T-helper 1 cell (primary cell): ENCODE data around the gene MTHFD2L.

Experiments used
- DNase-seq, 5 donors: peaks; one replicate each; pipeline ENCODE4 v3.0.0-alpha.2; 2012 to 2020

Gene MTHFD2L

DNA sequence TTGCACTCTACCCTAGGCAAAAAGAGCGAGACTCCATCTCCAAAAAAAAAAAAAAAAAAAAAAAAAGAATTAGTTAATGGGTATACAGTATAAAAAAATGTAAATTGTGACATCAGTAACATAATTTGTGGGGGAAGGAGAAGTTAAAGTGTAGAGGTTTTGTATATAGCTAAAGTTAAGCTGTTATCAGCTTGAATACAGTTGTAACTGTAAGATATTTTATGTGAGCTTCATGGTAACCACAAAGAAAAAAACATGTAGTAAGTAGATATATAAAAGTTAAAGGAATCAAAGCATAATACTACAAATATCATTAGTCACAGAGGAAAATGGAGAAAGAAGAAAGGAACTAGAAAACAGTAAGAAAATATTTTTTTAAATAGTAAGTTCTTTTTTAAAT, 97.2 kb downstream of the MTHFD2L start:
- DNase-seq: no peak

DNA sequence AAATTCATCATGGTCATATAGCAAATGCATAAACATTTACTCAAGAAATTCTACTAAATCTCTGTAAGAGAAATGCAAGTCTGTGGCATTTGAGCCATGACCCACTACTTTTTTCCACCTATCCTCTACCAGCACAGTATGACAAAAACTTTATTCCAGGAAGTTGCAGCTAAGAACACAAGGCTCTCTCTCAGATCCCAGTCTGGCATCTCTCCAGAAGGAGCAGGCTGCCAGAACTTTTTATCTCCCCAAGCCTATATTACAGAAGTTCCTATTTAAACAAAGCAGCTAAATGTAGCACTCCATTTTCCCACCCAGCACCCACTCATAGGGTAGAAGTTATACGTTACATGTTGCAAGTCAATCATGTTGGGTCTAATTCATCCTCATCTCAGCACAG, 101.0 kb downstream of the MTHFD2L start:
- DNase-seq: no peak

DNA sequence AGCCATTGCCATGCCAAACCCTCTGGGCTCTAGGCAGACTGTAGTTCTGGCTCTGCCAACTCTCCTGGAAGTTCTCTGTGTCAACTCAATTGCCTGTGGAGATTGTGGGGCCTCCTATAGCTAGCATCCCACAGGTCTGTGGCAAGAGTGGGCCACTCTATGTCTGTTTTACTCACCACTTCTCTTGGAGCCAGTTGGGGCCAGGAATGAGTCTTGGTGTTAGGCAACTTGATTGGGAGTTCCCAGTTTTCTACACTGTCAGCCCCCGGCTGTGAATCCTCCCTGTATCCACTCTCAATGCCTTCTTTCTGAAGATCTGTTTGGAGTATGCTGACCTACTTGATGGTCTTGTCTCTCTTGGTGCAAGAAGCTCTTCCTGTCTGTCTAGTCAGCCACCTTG, 102.1 kb downstream of the MTHFD2L start:
- no peak for DNase-seq

DNA sequence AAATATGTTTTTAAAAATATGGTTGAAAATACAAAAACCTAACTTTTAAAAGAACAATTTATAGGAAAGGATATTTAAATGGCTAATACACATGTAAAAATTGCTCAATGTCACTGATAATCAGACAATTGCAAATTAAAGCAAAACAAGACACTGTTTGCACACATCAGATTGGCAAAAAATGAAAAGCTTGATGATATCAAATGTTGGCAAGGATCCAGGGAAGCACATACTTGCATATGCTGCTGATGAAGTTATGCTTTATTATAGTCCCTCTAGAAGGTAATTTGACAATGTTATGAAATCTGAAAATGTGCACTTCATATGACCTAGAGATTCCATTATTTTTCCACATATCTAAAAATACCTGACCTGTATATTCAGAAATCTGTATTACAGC, 104.6 kb downstream of the MTHFD2L start:
- DNase-seq: no peak

DNA sequence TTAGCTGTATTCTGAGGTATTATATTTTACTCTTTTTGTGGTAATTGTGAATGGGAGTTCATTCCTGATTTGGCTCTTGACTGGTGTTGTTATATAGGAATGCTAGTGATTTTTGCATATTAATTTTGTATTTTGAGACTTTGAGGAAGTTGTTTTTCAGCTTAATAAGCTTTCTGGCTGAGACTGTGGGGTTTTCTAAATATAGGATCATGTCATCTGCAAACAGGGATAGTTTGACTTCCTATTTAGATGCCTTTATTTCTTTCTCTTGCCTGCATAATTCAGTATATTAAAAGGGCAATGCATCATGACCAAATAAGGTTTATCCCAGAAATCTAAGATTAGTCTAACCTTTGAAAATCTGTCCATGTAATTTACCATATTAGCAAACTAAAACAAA, 105.6 kb downstream of the MTHFD2L start:
- no peak for DNase-seq

DNA sequence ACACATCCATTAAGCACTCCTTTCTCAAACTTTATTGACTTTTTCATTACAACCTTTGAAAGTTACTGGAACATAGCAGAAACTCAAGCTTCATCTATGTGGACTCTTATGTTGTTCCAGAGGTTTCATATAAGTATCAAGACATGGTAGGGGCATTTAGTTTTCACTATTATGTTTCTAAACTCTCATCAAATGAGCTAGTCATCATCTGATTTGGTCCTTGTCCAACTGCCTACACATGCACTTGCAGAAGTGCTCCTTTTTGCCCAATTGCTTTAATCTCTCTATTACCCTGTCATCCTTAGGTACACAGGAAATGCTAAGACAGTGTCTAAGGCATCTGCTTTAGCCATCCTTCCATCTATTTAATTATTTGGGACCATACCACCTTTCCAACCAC, 108.2 kb downstream of the MTHFD2L start:
- no peak for DNase-seq

DNA sequence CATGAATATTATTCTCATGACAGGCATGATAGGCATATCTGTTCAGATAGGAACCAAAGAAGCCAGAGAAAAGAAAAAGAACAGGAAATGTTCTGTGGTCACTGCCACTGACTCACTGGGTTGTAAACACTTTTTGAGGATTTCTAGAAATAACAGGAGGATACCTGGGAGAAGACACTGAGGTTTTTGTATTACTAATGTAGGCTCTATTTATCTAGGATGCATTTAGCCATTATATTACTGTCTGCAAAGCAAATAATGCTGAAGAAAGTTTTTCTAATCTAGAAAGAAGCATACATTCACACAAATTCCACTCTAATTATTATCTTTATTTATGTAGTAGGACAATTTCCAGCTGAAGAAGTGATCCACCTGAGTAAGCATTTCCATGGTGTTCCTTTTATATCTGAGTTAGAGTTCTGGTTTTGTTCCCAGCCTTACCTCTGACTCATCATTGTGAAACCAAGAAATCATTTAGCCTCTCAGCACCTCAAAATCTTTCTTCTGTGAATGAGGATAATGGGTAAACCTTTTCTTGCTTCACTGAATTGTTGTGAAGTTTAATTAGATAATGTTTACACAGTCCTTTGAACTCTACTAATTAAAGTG, 110.2 kb downstream of the MTHFD2L start:
- DNase-seq: no peak

DNA sequence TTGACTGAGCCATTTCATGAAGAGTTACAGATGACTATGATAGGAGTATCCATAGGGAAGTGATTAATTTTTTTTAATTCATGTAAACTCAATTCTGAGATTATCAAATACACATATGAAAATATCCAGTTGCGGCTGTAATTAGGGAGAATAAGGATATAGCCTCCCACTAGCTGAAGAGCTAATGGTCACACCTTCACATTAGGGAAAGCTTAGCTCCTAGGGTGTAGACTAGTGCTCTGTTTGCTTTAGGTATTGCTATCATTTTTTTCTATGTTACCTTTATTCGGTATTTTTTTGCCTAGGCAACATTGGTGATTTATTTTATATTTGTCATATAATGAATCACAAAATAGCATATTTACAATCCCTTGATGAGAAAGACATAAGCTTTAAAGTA, 110.7 kb downstream of the MTHFD2L start:
- DNase-seq: no peak

DNA sequence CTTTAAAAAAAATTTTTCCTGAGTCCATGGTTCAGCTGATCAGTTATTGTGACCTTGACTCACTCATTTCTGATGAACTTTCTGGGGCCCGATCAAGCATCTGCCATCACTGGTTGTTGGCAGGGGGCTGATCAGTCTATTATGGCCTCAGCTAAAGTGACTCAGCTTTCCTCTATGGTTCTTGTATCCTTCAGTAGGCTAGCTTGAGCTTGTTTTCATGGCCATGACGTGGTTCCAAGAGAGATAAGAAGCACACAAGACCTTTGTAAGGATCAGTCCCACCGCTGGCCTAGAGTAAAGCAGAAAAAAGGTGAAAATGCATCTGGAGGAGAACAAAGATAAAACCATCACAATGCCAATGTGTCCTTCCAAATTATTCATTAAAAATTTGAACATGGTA, 120.6 kb downstream of the MTHFD2L start:
- DNase-seq: no peak

DNA sequence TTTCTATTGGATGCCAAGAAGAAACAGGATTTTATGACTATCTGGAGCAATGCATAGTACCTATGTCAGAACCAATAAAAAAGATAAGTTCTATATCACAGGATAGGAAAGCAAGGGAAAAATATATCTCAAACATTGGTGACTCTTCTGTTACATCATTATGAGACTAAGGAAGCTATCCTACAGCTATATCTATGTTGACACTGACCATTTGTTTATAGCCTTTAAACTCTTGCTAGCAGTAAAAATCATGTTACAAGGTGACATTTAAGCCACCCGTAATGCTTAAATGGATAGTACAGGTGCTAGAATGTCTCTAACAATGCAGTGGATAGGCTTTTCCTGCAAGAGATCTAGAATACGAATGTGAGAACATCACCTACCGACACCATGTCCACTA, 121.8 kb downstream of the MTHFD2L start:
- DNase-seq: no peak

DNA sequence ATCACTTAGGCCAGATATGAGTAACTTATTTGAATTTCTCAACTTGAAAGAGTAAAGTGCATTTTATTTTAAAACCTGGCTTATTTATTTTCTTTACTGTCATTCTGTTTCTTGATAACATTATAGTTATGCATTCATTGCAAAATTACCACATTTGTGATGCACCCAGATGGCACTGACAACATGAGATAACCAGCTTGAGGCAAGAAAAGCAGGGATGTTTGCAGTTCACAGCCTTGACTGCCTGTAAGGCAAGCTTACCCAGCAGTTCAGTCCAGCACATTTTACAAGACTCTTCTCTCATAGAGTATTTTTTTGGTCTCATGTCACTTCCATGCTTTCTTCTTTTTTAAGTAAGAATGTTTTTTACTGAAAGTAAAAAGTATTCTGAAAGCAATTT, 125.0 kb downstream of the MTHFD2L start:
- no peak for DNase-seq

DNA sequence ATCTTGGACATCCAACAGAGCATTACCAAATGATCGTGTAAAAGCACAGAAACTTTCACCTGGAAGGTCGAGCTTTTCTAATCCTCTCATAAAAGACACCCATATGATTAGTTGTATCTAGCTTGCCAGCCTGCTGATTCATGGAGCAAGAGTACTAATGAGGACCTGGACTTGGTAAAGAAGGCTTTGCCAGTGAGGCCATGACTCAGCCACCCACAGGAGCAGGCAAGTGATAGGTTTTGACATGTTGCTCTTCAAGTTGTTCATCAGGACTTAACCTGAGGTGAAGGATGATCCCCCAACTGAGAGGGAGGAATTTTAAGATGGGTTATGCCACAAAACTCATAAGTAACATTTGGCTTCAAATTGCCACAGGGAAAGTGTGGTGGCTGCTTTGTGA, 125.7 kb downstream of the MTHFD2L start:
- DNase-seq: no peak

DNA sequence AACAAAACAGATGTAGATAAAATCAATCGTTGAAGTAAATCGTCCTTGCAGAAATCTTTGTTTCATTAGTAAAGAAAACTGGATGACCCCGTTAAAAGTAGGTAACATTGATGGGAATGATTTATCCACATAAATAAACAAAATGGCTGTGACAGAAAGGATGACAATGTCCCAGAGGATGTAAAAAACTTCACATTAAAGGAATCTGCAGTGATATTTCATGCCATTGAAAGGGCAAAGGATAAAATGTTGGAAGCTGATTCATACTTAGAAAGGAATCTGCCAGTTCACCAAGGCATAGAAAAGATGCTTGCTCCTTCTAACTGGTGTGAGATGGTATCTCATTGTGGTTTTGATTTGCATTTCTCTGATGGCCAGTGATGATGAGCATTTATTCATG, 126.1 kb downstream of the MTHFD2L start:
- no peak for DNase-seq

DNA sequence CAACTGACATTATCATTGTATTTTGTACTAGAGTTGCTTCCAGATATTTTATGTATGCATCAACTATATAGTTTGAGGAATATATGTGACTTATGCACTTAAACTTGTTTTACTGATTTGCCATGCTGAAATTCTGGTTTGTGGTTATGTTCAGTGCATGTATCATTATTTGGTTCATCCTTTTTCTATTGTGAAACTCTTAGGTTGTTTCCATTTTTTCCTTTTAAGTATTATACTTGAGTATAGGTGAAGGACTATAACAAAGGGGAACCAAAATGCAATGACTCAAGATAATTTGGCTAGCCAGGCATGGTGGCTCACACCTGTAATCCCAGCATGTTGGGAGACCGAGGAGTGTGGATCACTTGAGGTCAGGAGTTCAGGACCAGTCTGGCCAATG, 129.2 kb downstream of the MTHFD2L start:
- no peak for DNase-seq

DNA sequence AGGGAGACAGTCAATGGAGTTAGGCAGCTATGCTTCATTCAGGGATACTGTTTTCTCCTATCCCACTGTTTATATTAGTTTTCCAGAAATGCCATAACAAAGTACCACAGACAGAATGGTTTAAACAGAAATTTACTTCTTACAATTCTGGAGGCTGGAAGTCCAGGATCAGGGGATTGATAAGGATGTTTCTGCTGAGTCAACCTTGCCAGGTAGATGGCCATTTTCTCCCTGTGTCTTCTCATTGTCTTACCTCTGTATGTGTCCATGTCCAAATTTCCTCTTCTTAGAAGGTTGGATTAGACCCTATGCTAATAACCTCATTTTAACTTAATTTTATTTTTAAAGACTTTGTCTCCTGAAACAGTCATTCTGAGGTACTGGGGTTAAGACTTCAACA, 129.9 kb downstream of the MTHFD2L start:
- DNase-seq: no peak

DNA sequence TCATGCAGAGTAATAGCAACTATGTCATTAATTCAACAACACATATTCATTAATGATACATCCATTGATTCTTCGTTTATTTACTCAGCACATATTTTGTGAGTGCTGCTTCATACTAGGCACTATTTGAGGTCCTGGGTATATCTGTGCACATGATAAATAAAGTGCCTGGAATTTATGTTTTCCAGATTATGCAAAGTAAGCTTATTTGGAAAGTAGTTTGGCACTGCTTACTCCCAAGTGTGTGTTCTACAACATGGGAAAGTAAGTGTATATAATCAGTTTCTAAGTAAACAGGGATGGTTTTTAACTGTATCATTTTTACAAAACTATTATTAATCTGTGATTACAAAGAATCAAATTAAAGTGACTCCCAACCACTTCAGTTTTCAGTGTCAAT, 133.6 kb downstream of the MTHFD2L start:
- DNase-seq: no peak

DNA sequence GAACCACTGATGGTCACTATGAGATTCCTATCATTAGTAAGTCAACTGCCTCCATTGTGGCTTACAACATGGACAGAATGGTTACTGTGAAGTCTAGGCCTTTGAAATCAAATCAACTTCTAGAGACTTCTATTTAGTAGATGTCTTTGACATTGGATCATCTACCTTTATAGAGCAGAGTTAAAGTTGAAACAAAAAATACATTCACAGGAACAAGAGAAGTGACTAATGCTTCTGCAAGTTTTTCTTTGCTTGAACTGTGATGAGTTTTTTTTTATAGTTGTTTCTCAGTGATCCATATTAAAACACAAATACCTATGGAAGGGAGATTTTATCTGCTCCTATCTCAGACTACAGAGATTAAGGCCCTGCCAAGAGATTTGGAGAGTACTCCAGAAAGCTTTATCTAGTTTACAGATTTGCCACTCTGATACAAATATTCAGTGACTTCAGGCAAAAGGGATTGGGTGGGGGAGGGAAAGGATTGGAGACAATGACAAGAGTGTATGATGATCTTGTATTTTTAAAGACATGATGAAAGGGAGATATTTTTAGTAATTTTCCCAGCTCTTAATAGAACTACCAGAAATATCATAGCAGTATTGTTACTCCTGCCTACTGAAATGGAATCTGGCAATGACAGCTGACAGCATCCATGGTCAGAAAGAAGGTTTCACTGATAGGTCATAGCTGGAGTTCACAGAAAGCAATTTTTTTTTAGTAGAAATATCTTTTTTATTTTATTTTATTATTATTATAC, 134.4 kb downstream of the MTHFD2L start:
- no peak for DNase-seq

DNA sequence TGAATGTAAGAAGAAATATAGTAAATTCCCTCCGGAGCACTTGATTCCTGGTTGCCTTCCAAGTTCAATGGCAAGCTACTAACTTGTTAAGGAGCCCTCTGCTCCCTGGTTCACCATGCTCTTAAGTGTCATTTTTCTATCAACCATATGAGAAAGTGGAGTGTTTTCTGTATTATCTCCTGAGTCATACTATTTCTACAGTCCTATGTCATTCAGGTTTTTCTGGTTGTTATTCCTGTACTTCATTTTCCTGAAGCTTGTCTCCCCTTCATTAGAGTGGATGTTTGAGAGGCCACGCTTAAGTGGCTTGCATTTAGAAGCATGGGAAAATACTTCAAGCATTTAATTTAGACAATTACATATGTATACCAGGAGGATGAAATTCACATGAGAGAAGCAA, 135.6 kb downstream of the MTHFD2L start:
- DNase-seq: no peak

DNA sequence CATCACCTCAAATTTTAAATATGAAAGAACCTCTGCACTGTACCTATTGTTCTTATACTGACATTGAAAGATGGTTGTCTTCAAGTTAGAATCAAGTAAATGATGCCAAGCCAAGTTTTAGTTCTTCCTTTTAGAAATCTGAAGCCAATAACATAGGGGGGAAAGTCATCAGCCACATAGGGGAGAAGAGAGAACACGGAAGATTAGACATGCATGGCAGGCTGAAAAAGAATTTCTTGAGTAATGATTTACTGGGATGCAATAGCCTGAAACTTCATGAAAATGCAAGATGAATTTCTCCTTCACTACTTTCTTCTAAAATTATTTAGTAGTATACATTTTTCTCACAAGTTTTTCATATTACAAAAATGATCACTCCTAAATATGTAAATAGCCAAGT, 136.8 kb downstream of the MTHFD2L start:
- DNase-seq: no peak

DNA sequence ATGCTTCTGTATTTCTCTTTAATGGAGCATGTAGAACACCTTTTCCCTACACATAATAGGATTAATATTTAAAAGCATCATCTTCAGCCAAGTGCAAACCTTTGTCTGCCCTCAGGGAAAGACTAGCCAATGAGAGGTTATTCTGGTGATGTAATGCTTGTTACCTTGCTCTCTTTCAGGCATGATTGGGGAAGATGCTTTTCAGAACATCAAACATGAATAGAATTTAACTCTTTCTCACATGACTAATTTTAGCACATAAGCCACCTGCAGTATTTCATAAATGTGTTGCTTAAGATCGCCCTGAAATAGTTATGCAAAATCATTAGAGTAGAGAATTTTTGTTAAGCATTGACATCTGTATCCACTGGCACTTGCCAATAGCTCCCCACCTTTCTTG, 139.6 kb downstream of the MTHFD2L start:
- DNase-seq: no peak

DNA sequence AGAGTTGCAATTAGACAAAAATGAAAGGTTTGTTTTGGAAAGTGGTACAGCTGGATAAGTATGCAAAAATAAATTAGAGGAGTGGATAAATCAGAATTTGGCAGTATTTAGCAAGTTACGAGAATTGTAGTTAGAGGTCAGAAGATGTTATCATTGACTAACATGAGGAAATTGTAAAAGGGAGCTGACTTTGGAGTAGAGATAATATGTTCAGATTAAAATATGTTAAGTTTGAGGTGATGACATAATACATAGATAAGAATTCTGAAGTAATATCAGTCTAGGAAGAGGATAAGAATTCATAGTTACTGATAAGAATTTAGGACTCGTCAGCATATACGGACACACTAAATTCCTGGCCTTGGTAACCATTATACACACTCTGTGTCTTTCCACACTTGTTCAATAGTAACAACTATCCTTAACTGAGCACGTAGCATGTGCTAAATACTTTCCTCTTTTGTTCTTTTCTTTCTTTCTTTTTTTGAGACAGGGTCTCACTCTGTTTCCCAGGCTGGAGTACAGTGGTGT, 146.2 kb downstream of the MTHFD2L start:
- no peak for DNase-seq

DNA sequence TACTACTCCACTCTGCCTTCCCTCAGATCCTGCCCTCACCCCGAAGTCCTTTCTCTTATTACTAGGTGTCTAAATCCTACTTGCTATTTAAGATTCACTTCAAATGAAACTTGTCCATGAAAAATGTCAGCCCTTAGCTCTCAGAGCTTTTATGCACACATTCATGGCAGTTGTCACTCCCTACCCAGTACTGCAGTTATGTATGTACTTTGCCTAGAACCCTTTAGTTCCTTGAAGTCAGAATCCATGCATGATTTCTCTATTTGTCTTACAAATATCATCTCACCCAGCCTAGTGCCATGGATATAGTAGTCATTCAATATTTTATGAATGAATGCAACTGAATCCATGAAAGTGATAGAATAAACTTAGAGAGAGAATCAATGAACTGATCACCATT, 147.1 kb downstream of the MTHFD2L start:
- no peak for DNase-seq

DNA sequence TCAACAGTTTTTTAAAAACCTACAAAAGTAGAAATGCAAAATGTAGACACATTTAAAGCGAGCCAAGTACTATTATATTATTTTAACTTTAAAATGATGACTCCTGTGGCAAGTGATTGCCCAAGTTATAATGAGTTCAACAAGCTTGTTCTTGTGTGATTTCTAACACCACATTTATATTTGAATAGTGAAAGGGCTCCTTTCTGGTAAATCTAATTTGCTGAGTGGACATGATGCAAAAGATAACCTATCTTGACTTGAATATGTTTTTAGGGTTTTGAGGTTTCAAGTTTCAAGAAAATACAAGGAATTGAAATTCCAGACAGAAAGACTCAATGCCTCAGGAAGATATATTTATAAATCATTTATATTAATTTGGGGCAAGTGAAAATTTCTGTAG, 149.3 kb downstream of the MTHFD2L start:
- no peak for DNase-seq

DNA sequence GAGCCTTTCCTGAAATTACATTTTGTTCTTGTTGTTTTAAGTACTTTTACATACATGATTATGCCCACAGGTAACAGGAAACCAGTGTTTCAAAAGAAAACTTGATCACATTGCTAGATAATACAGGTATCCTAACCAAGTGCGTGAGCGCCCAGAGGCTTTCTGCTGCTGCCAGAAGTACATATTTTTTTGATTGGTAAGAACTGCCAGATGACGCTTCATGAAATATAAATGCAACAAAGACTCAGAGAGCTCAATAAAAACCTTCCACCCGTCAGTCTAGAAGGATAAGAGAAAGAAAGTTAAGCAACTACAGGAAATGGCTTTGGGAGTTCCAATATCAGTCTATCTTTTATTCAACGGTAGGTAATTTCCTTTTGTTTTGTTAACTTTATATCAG, 150.3 kb downstream of the MTHFD2L start, which contains the start of gene EPGN:
EPGN (plus strand) TSS at position 256 of the 400 bp plus-strand sequence; CDS start at position 320, 64 bp downstream.
- DNase-seq: no peak

DNA sequence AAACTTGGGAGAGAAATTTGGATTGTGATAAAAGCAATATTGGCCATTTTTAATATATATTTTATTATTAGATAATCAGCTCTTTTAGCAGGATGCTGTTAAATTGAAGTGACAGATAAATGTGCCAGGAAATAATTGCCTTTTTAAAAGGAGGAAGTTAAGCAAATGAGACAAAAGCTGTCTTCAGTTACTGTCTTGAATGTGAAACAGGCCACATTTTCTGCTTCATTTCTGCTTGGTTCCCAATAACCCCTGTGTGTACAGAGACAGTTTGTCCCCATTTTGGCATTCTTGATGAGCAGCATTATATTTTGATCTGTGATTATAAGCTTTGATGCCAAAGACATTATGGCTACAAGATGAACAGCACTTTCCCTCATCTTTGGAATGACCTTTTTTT, 151.3 kb downstream of the MTHFD2L start:
- DNase-seq: no peak
